Prostate gland (tissue), 2 donors: Measurements from ENCODE around the gene PALM2AKAP2.

Experiments used
- POLR2A ChIP-seq: fragments of 450-650 bp; IDR thresholded peaks from one replicate; pipeline ENCODE4 v1.6.1; 2016; ENCODE audit warnings: antibody characterized with exemption, mild to moderate bottlenecking
- POLR2AphosphoS5 ChIP-seq: sonication (generic); formaldehyde crosslinking; IDR thresholded peaks from one replicate; pipeline ENCODE4 v1.6.1; 2017; ENCODE audit warnings: antibody characterized with exemption
- TF ChIP-seq, protein P1 (sequence below), 4 experiments: fragments of 200-600 bp in 2 of 4; fragments of 450-650 bp in 2 of 4; sonication (generic) in 2 of 4; IDR thresholded peaks; 1 replicate in 3 of 4; 2 replicates in 1 of 4; pipeline ENCODE4 v1.5.1; 2016 to 2019; ENCODE audit warnings: antibody characterized with exemption in 4 of 4, mild to moderate bottlenecking in 2 of 4, moderate library complexity in 2 of 4

DNA sequence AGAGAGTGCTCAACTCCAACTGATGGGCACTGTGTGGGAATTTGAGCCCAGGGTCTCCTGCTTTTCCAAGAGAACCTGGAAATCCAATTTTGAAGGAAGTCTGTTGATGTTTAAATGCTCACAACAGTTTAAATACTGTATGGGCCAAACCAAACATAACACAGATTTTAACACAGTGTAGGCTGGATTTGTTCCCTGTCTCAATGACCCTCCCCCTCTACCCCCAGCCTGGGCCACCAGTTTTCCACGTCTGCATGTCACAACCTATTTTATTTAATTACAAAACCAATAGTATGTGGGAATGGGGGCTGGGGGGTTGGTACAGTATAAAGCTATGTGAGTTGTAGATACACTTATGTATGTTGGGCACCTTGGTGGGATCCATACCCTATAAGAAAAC is 11.7 kb downstream of the PALM2AKAP2 start:
- TF ChIP-seq, protein P1, sequence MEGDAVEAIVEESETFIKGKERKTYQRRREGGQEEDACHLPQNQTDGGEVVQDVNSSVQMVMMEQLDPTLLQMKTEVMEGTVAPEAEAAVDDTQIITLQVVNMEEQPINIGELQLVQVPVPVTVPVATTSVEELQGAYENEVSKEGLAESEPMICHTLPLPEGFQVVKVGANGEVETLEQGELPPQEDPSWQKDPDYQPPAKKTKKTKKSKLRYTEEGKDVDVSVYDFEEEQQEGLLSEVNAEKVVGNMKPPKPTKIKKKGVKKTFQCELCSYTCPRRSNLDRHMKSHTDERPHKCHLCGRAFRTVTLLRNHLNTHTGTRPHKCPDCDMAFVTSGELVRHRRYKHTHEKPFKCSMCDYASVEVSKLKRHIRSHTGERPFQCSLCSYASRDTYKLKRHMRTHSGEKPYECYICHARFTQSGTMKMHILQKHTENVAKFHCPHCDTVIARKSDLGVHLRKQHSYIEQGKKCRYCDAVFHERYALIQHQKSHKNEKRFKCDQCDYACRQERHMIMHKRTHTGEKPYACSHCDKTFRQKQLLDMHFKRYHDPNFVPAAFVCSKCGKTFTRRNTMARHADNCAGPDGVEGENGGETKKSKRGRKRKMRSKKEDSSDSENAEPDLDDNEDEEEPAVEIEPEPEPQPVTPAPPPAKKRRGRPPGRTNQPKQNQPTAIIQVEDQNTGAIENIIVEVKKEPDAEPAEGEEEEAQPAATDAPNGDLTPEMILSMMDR (IDR thresholded peaks at IDR 0.05) = no peak
- no peak for TF ChIP-seq POLR2A
- TF ChIP-seq POLR2AphosphoS5 = no peak
